Astrocyte of the spinal cord (primary cell): ENCODE measurements around the gene RNF31.

ENCODE experiments used
- DNase-seq: peaks from one replicate; pipeline ENCODE4 v3.0.0; 2011; ENCODE audit warnings: low read depth, low spot score
- H3K4me3 ChIP-seq: 2 replicates; pipeline ENCODE4 v1.5.1; 2011; ENCODE audit warnings: low read depth, mild to moderate bottlenecking, low read length, moderate library complexity
- in situ Hi-C: cut with HindIII; loops from 2 replicates; pipeline ENCODE4 v1.10.0; 2017; ENCODE audit warnings: low sequenced_read_pairs
- TF ChIP-seq, protein P1 (sequence below): IDR thresholded peaks from 2 replicates; pipeline ENCODE4 v1.5.1; 2012; ENCODE audit warnings: low read depth, mild to moderate bottlenecking, low read length, inconsistent platforms

Gene RNF31

DNA sequence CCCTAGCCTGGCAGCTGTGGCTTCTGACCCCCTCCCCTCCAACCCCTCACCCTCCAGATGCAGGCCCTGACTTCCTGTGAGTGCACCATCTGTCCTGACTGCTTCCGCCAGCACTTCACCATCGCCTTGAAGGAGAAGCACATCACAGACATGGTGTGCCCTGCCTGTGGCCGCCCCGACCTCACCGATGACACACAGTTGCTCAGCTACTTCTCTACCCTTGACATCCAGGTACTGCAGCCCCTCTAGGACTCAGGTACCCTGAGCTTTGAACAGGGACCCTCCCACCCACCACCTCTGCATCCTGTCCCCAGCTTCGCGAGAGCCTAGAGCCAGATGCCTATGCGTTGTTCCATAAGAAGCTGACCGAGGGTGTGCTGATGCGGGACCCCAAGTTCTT is 7.8 kb downstream of the RNF31 start:
- TF ChIP-seq, protein P1, sequence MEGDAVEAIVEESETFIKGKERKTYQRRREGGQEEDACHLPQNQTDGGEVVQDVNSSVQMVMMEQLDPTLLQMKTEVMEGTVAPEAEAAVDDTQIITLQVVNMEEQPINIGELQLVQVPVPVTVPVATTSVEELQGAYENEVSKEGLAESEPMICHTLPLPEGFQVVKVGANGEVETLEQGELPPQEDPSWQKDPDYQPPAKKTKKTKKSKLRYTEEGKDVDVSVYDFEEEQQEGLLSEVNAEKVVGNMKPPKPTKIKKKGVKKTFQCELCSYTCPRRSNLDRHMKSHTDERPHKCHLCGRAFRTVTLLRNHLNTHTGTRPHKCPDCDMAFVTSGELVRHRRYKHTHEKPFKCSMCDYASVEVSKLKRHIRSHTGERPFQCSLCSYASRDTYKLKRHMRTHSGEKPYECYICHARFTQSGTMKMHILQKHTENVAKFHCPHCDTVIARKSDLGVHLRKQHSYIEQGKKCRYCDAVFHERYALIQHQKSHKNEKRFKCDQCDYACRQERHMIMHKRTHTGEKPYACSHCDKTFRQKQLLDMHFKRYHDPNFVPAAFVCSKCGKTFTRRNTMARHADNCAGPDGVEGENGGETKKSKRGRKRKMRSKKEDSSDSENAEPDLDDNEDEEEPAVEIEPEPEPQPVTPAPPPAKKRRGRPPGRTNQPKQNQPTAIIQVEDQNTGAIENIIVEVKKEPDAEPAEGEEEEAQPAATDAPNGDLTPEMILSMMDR: no peak
- in situ Hi-C loops: no loop called here
- no peak for DNase-seq
- H3K4me3 ChIP-seq: no peak overlapping the region

DNA sequence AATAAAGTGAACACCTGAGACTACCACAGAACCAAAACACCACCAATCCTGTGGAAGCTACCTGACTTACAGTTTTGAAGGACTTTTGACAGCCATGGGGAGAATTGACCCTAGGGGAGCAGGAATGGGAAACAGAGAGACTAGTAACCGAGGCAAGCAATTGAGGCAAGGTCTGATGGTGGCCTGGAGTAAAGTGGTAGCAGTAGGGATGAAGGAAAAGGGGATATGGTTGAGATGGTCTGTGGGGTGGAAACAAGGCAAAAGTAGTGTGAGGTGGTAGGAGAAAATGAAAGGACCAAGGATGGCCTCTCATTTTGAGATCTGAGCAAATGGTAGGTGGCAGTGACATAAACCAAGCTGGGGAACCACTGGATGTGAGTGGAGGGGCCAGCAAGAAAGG is 9.5 kb downstream of the RNF31 start:
- TF ChIP-seq, protein P1: no peak
- DNase-seq: no peak
- H3K4me3 ChIP-seq: no peak overlapping the region
- in situ Hi-C loops: no loop called here

DNA sequence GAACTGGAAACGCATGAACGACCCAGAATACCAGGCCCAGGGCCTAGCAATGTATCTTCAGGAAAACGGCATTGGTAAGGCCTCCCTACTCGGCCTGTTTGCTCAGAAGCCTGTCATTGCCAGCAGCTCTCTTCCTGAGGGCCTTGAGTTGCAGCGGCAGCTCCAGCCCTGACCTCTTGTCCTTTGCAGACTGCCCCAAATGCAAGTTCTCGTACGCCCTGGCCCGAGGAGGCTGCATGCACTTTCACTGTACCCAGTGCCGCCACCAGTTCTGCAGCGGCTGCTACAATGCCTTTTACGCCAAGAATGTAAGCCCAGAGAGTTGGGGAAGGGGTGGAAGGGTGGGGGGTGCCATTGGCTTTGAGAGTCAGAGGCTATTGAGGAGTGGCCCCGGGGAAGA is 10.0 kb downstream of the RNF31 start:
- TF ChIP-seq, protein P1: no peak
- DNase-seq: no peak
- in situ Hi-C loops: no loop called here
- H3K4me3 ChIP-seq: no peak overlapping the region

DNA sequence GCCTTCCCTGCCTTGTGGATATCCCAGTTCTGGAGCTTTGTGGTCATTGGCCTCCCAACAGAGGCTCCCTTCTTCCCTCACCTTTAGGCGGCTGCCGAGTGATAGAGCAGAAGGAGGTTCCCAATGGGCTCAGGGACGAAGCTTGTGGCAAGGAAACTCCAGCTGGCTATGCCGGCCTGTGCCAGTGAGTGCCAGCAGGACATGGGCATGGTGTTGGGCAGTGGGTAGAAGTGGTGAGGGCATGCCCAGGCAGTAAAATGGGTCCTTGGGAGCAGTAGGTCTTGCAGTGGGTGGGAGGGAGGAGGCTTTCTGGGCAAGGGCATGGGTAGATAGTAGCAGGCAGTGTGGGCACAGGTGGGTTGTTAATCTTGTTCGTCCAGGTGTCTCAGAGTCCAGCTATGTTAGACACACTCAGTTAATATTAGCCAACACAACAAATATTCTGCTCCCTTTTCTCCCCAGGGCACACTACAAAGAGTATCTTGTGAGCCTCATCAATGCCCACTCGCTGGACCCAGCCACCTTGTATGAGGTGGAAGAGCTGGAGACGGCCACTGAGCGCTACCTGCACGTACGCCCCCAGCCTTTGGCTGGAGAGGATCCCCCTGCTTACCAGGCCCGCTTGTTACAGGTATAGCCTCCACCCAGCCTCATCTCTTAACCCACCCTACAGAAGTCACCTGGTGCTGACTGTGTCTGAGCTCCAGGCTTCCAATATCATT is 12.6 kb downstream of the RNF31 start:
- in situ Hi-C loops: no loop called here
- TF ChIP-seq, protein P1: no peak
- no peak overlapping the region for H3K4me3 ChIP-seq
- DNase-seq: no peak

DNA sequence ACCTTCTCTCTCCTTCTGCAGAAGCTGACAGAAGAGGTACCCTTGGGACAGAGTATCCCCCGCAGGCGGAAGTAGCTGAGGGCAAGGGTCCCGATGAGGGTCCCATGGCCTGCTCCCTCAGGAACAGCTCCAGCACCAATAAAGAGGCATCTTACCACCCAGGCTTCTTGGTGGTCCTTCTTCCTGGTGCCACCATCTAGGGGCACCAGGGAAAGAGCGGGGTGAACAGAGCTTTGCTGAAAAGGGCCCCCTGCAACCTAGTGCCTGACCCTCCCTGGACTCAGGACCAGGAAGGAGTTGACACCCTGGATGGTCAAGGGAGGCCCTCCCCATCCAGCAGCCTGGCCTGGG is 13.2 kb downstream of the RNF31 start:
- TF ChIP-seq, protein P1: no peak
- H3K4me3 ChIP-seq: no peak overlapping the region
- DNase-seq: no peak
- in situ Hi-C loops: no loop called here

DNA sequence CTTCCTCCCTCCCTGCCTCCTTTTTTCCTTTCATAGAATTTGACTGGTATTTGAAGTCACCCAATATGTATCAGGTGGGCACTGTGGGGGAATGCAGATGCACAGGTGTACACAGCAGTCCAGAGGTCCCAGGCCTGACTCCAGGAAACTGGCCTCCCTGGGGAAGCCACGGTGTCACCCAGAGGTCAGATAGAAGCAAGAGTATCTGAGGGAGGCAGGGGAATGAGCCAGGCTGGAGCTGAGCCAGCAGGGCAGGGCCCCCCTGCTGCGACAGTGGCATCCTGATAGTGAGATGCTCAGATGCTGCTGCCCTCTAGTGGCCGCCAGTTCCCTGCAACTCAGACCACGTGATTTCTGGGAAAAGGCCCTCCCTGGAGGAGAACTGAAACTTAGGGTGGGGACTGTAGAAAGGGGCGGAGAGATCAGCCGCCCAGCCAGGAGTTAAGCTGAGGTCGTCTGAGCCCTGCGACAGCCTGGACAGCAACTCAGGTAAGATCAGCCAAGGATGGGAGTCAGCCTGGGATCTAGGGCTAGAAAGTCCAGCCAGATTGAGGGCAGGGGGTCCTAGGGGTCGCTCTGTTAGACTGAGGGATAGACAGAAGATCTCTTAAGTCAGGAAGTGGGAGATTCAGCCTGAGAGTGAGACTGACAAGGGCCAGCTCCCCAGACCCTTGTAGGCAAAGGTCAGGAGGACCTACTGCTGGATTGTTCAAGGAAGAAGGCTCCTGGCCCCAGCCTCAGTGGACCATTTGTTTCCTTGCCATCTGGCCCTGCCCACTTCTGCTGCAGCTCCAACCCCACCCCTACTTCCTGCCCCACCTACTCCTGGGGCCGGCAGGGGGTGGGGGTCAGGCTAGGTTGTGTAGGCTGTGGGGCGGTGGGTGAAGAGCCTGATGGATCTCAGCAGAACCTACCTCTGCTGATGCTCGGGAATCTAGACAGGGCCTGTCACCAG is 13.8 kb downstream of the RNF31 start, which contains the start of gene IRF9:
Gene IRF9 (plus strand): TSS at position 416 of the 955 bp plus-strand sequence. CDS start 880 bp downstream, outside the sequence.
- in situ Hi-C loops: no loop called here
- TF ChIP-seq, protein P1: peak; percentile 90
- peak; percentile 93 for DNase-seq
- H3K4me3 ChIP-seq: peak within 1 kb of the TSS; percentile 72
